Chondrocyte (in vitro differentiated cells): Measurements from ENCODE around the gene NKD1. TPM values are rescaled to one million over a fixed set of nuclear protein-coding genes. Genes with fewer than 3 reads are reported as not detected.

Experiments
- DNase-seq: peaks from one replicate; pipeline ENCODE4 v3.0.0; 2021; ENCODE audit warnings: mixed read lengths, low spot score
- H3K27ac Mint-ChIP-seq: one replicate; pipeline ENCODE4 v1.8.0; 2021; ENCODE audit warnings: mild to moderate bottlenecking, moderate library complexity, mixed read lengths; ENCODE audit not compliant: unreplicated experiment
- H3K27me3 Mint-ChIP-seq: 2 replicates; pipeline ENCODE4 v1.8.0; 2021; ENCODE audit warnings: low read depth, mixed read lengths
- H3K36me3 Mint-ChIP-seq: 2 replicates; pipeline ENCODE4 v1.8.0; 2021; ENCODE audit warnings: low read depth, mixed read lengths
- H3K4me1 Mint-ChIP-seq: 2 replicates; pipeline ENCODE4 v1.8.0; 2021; ENCODE audit warnings: low read depth, mild to moderate bottlenecking, mixed read lengths
- H3K4me3 Mint-ChIP-seq: one replicate; pipeline ENCODE4 v1.8.0; 2021; ENCODE audit warnings: mild to moderate bottlenecking, moderate library complexity, mixed read lengths; ENCODE audit not compliant: unreplicated experiment
- H3K9me3 Mint-ChIP-seq: 2 replicates; pipeline ENCODE4 v1.8.0; 2021; ENCODE audit warnings: low read depth, mixed read lengths
- total RNA-seq: library from RNA; stranded (reverse); gene quantifications from 3 replicates; pipeline ENCODE4 v1.2.1, GENCODE V29; 2021
- TF ChIP-seq, protein P1 (sequence below): fragments of 200-600 bp; sonication (generic); IDR thresholded peaks from 2 replicates; pipeline ENCODE4 v1.5.0; 2021; ENCODE audit warnings: antibody characterized with exemption, mild to moderate bottlenecking, moderate library complexity

The NKD1 gene
- total RNA-seq, 1 donor from 2014 or later = 8.0 TPM

DNA sequence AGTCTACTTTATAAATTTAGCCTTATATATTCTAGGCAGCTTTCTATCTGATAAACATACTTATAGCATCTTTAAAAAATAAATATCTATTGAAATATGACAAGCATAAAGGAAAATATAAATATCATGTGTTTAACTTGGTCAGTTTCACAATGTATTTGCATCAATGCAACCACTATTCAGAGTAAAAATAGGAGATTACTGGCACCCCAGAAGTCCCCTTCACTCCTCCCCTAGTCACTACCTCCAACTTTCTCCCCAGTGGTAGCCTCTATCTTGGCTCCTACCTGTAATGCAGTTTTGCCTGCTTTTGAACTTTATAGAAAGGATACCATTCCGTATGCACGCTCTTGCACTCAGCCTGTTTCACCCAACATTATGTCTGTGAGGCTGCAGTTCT lies 142.0 kb downstream of the NKD1 start:
- Mint-ChIP-seq H3K27ac (no peak overlapping the region), H3K27me3 (peaks cover 12% of the 10 kb centered on the region), H3K9me3 (no peaks in the 10 kb centered on the region), H3K4me3 (no peak overlapping the region), H3K36me3 (no peaks in the 10 kb centered on the region), H3K4me1 (peaks cover 12% of the 10 kb centered on the region)
- no peak for DNase-seq
- TF ChIP-seq, protein P1, sequence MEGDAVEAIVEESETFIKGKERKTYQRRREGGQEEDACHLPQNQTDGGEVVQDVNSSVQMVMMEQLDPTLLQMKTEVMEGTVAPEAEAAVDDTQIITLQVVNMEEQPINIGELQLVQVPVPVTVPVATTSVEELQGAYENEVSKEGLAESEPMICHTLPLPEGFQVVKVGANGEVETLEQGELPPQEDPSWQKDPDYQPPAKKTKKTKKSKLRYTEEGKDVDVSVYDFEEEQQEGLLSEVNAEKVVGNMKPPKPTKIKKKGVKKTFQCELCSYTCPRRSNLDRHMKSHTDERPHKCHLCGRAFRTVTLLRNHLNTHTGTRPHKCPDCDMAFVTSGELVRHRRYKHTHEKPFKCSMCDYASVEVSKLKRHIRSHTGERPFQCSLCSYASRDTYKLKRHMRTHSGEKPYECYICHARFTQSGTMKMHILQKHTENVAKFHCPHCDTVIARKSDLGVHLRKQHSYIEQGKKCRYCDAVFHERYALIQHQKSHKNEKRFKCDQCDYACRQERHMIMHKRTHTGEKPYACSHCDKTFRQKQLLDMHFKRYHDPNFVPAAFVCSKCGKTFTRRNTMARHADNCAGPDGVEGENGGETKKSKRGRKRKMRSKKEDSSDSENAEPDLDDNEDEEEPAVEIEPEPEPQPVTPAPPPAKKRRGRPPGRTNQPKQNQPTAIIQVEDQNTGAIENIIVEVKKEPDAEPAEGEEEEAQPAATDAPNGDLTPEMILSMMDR = no peak

DNA sequence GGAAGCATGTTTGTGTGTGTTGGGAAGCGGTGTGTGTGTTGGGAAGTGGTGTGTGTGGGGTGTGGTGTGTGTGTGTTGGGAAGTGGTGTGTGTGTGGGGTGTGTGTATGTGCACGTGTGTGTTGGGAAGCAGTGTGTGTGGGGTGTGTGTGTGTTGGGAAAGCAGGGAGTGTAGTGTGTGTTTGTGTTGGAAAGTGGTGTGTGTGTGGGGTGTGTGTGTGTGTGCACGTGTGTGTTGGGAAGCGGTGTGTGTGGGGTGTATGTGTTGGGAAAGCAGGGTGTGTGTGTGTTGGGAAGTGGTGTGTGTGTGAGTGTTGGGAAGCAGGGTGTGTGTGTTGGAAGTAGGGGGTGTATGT lies 144.4 kb downstream of the NKD1 start:
- Mint-ChIP-seq H3K36me3 (no peaks in the 10 kb centered on the region), H3K4me1 (peaks cover 23% of the 10 kb centered on the region), H3K27ac (no peak overlapping the region), H3K4me3 (peak overlapping the region; percentile 27), H3K27me3 (peaks cover 10% of the 10 kb centered on the region), H3K9me3 (no peaks in the 10 kb centered on the region)
- no peak for DNase-seq
- TF ChIP-seq, protein P1 = no peak

DNA sequence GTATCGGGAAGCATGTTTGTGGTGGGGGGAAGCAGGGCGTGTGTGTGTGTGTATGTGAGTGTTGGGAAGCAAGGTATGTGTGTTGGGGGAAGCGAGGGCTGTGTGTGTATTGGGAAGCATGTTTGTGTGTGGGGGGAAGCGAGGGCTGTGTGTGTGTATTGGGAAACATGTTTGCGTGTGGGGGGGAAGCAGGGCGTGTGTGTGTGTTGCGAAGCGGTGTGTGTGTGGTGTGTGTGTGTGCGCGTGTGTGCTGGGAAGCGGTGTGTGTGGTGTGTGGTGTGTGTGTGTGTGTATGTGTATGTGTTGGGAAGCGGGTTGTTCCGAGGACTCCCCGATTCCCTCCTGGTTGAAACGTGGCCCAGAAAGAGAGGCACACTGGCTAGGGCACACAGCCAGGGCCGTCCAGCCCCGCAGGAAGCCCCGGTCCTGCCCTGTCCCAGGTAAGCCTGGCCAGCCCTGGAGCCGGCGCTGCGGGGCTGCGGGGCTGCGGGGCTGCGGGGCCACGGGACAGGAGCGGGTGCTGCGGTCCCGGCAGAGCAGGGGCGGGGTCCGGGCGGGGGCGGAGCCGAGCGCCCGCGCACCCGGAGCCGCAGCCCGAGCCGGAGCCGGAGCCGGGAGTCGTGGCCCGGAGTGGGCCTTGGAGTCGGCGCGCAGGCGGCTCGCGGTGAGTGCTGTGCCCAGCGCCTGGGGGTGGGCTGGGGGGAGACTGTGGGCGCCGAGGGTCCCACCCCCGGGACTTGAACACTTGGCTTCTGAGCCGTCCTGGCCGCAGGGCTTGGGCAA lies 145.0 kb downstream of the NKD1 start, which contains the start of gene NOD2:
Gene NOD2, plus strand, starts transcription at position 608 of the 783 bp plus-strand sequence. CDS start 5,890 bp downstream, outside the sequence.
- H3K27me3 Mint-ChIP-seq = peaks cover 10% of the 10 kb centered on the region
- no peaks in the 10 kb centered on the region for H3K9me3 Mint-ChIP-seq
- DNase-seq = no peak
- H3K4me3 Mint-ChIP-seq = peak within 1 kb of the TSS; percentile 50
- TF ChIP-seq, protein P1 = no peak
- no peaks in the 10 kb centered on the region for H3K36me3 Mint-ChIP-seq
- H3K4me1 Mint-ChIP-seq = peaks cover 23% of the 10 kb centered on the region
- no peak within 1 kb of the TSS for H3K27ac Mint-ChIP-seq

DNA sequence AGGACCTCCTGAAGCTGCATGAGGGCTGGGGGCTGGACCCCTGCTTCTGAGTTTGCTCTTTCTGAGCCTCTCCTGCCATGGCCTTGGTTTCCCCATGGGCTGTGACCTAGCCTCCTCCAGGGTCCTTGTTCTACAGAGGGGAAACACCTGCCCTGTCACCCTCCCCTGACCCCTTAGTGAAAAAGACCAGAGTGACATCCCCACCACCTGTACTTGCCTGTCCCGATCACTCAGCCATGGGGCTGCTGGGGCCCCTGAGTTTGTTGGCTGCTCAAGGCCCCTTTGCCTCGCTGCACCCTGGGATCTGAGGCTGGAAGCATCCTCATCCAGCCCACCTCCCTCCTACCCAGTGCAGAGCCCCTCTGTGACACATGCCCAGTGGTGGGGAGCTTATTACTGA lies 146.0 kb downstream of the NKD1 start:
- peaks cover 26% of the 10 kb centered on the region for H3K4me1 Mint-ChIP-seq
- no peaks in the 10 kb centered on the region for H3K36me3 Mint-ChIP-seq
- no peak for DNase-seq
- H3K27ac Mint-ChIP-seq = no peak overlapping the region
- TF ChIP-seq, protein P1 = no peak
- H3K9me3 Mint-ChIP-seq = no peaks in the 10 kb centered on the region
- peaks cover 10% of the 10 kb centered on the region for H3K27me3 Mint-ChIP-seq
- peak overlapping the region; percentile 50 for H3K4me3 Mint-ChIP-seq

DNA sequence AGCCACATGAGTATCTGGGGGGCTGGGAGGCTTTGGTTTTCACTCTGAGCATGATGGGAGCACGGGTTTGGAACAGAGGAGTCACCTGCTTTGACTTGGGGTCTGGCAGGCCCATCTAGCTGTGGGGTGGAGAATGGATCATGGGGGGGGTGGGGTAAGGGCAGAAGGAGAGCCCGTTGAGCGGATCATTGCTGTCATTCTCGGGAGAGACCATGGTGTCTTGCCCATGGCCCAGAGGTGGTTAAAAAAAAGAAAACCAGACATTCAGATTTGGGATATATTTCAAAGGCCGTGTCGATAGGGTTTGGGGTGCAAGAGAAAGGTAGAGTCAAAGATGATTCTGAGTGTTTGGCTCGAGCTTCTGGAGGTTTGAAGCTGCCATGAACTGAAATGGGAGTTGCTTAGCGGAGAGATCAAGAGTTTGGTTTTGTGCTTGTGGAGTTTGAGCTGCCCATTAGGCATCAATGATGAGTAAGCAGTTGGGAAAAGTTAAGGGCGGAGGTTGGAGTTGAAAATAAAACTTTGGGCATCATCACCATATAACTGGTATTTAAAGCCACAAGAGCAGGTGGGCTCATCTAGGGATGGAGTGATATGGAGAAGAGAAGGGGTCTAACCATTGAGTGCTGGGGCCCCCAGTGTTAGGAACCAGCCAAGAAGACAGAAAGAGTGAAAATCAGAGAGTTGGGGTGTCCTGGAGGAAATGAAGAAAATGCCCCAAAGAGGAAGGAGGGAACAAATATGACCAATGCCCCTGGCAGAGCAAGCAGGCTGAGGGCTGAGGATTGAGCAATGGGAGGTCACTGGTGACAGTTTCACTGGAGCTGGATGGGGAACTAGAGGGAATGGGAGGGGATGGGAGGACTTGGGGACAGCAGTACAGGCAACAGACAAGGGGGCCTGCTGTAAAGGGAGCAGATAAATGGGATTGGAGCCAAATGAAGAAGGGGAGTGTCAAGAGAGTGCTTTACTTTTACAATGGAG lies 147.1 kb downstream of the NKD1 start:
- TF ChIP-seq, protein P1 = no peak
- H3K27me3 Mint-ChIP-seq = peaks cover 7% of the 10 kb centered on the region

More for the DNA sequence above, 147.1 kb downstream of the NKD1 start:
- Mint-ChIP-seq H3K9me3 (no peaks in the 10 kb centered on the region), H3K4me3 (no peak overlapping the region), H3K36me3 (no peaks in the 10 kb centered on the region), H3K27ac (no peak overlapping the region), H3K4me1 (peaks cover 26% of the 10 kb centered on the region)
- DNase-seq = no peak
